Muscle of leg (tissue), 11 donors: ENCODE results near the gene GPS2. TPM values are rescaled to one million over a fixed set of nuclear protein-coding genes. Genes with fewer than 3 reads are reported as not detected.

Source experiments
- DNase-seq: peaks from one replicate; pipeline ENCODE4 v3.0.0; 2013
- H3K27ac ChIP-seq: one replicate; pipeline ENCODE4 v1.5.1; 2013; ENCODE audit warnings: mild to moderate bottlenecking, low read length, control low read depth
- H3K27me3 ChIP-seq: one replicate; pipeline ENCODE4 v1.6.1; 2013; ENCODE audit warnings: low read length; ENCODE audit not compliant: control insufficient read depth, insufficient read depth
- H3K36me3 ChIP-seq: one replicate; pipeline ENCODE4 v1.6.1; 2013; ENCODE audit warnings: low read length; ENCODE audit not compliant: control insufficient read depth, insufficient read depth
- H3K4me1 ChIP-seq: one replicate; pipeline ENCODE4 v1.6.1; 2013; ENCODE audit warnings: low read length; ENCODE audit not compliant: control insufficient read depth, insufficient read depth
- H3K4me3 ChIP-seq: one replicate; pipeline ENCODE4 v1.5.1; 2013; ENCODE audit warnings: low read length, control low read depth
- H3K9me3 ChIP-seq: replicated peaks from 2 replicates; pipeline ENCODE4 v1.6.1; 2013; ENCODE audit warnings: low read depth, low read length; ENCODE audit not compliant: control insufficient read depth
- WGBS: methylation state at CpG from one replicate; pipeline ENCODE4 v1.1.5; 2013; ENCODE audit warnings: missing lambda C conversion rate; ENCODE audit not compliant: insufficient coverage; 5-methylcytosine and 5-hydroxymethylcytosine counted together
- polyA plus RNA-seq, 8 donors: library from polyadenylated mRNA; unstranded; fragments of 120-200 nt; gene quantifications; one replicate each; pipeline versions ENCODE4 v1.2.1 to v1.2.3, GENCODE V29; 2013; ENCODE audit warnings: inconsistent platforms in 1 of 8, low replicate concordance in 1 of 8; ENCODE audit not compliant: insufficient read length in 8 of 8, insufficient read depth in 1 of 8
- total RNA-seq: library from RNA; stranded (reverse); fragments of 120-200 nt; gene quantifications from one replicate; pipeline ENCODE4 v1.2.4, GENCODE V29; 2013

GPS2 gene
- total and polyA plus RNA-seq, 9 donors: 34.7 to 65.9 (median 59.6) TPM

DNA sequence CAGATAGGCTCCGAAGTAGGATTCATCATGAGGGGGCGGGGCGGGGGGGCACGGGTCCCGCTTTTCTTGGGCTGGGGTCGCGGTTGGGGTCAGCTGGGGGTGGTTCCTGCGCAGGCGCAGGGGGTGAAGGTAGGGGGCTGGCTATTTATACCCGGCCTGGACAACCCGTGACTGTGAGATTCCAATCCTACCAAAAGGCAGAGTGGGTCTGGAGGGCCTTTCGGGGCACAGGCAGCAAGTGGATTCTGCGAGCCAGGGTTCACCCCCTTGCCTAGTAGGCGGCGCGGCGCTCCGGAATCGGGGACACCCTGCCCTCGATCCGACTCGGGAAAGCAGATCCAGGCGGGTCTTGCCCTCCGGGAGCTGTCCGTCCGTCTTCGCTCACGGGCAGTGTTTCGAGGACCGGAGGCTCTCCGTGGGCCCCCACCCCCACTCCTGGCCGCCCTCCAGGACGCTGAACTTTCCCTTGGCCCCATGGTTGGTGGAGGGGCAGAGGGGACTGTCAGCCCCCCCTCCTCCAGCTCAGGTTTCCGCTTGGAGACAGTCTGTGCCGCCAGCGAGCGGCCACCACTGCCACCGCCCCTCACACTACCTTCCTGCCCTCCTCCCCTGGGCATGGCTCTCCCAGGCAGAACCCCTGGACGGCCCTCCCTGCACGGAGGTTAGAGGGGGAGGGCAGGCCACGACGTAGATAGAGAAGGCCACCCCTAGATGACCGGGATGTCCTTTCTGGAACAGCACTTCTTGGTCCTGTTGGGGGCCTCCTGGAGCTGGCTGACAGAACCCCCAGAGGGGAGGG is 33.0 kb downstream of the GPS2 start:
- Histone ChIP-seq H3K4me1 (peaks cover 28% of the 10 kb centered on the region), H3K36me3 (peaks cover 28% of the 10 kb centered on the region), H3K27me3 (peaks cover 37% of the 10 kb centered on the region), H3K27ac (peak overlapping the region; percentile 95), H3K9me3 (no peaks in the 10 kb centered on the region), H3K4me3 (peak overlapping the region; percentile 61)
- peak; percentile 48 for DNase-seq
- 3% methylated on average over 20 of the region's 43 CpGs for WGBS

DNA sequence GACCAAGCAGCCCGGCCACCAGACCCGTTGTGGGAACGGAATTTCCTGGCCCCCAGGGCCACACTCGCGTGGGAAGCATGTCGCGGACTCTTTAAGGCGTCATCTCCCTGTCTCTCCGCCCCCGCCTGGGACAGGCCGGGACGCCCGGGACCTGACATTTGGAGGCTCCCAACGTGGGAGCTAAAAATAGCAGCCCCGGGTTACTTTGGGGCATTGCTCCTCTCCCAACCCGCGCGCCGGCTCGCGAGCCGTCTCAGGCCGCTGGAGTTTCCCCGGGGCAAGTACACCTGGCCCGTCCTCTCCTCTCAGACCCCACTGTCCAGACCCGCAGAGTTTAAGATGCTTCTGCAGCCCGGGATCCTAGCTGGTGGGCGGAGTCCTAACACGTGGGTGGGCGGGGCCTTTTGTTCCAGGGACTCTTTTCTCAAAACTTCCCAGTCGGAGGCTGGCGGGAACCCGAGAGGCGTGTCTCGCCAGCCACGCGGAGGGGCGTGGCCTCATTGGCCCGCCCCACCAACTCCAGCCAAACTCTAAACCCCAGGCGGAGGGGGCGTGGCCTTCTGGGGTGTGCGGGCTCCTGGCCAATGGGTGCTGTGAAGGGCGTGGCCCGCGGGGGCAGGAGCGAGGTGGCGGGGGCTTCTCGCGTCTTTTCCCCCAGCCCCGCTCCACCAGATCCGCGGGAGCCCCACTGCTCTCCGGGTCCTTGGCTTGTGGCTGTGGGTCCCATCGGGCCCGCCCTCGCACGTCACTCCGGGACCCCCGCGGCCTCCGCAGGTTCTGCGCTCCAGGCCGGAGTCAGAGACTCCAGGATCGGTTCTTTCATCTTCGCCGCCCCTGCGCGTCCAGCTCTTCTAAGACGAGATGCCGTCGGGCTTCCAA is 33.8 kb downstream of the GPS2 start, which contains the start of gene SLC2A4:
TSS of gene SLC2A4 (plus strand) at position 645 of the 879 bp plus-strand sequence. CDS start at position 862, 217 bp downstream.
- Histone ChIP-seq H3K27me3 (peaks cover 33% of the 10 kb centered on the region), H3K27ac (peak within 1 kb of the TSS; percentile 95), H3K36me3 (peaks cover 26% of the 10 kb centered on the region), H3K4me3 (peak within 1 kb of the TSS; percentile 61), H3K9me3 (no peaks in the 10 kb centered on the region), H3K4me1 (peaks cover 28% of the 10 kb centered on the region)
- DNase-seq: peak; percentile 94
- WGBS: under 1% methylated on average over 71 of the region's 71 CpGs

DNA sequence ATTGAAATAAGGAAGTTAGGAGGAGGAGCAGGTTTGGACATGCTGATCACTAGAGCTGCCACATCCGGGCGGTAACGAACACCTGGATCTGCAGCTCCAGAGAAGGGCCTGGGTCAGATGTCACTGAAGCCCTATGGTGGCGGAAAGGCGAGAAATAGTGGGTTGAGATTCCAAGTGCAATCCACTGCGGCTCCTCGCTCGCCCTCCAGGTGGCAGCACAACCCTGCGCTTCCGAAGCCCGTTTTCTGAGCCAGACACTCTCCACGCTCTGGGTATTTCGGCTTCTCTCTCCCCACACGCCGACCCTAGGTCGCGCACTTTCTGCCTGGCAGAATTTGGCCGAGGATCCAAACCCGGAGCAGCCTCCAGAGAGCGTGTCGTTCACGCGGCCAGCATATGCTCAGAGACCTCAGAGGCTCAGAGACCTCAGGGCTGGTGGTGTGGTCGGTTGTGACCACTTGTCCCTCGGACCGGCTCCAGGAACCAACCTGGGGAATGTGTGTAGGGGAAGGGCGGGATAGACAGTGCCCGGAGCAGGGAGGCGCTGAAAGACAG is 34.6 kb downstream of the GPS2 start:
- H3K9me3 ChIP-seq: no peaks in the 10 kb centered on the region
- H3K4me3 ChIP-seq: peak overlapping the region; percentile 61
- peak overlapping the region; percentile 95 for H3K27ac ChIP-seq
- under 1% methylated on average over 23 of the region's 29 CpGs for WGBS
- peaks cover 33% of the 10 kb centered on the region for H3K27me3 ChIP-seq
- peaks cover 28% of the 10 kb centered on the region for H3K4me1 ChIP-seq
- peak; percentile 88 for DNase-seq
- H3K36me3 ChIP-seq: peaks cover 22% of the 10 kb centered on the region

DNA sequence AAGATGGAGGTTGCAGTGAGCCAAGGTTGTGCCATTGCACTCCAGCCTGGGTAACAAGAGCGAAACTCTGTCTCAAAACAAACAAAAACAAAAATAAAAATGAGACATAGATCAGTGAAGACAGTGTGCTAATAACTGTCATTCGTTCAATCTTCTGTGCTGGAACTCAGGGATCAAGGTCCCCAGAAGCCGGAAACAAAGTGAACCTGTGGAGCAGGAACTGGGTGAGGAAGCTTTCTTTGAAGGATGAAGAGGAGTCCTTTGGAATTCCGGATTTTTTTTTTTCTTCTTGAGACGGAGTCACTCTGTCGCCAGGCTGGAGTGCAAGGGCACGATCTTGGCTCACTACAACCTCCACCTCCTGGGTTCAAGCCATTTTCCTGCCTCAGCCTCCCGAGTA is 35.7 kb downstream of the GPS2 start:
- Histone ChIP-seq H3K9me3 (no peaks in the 10 kb centered on the region), H3K27me3 (peaks cover 36% of the 10 kb centered on the region), H3K36me3 (peaks cover 11% of the 10 kb centered on the region), H3K27ac (no peak overlapping the region), H3K4me3 (no peak overlapping the region), H3K4me1 (peaks cover 28% of the 10 kb centered on the region)
- no peak for DNase-seq
- 91% methylated on average over 4 of the region's 8 CpGs for WGBS

DNA sequence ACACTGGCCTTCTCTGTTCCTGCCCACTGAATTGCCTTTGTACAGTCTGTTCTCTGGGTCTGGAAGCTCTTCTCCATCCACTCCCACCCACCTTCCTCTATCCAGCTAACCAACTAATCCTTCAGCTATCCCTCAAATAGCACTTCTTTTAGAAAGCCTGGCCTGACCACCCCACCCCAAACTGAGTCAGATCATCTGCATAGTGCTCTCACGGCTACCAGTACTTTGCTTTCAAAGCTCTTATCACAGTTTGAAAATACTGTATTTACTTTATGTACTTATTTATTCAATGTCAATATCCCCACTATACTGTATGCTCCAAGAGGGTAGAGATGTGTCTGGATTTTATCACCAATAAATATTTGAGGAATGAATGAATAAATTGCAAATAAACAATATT is 48.4 kb downstream of the GPS2 start:
- Histone ChIP-seq H3K9me3 (no peaks in the 10 kb centered on the region), H3K4me1 (peaks cover 13% of the 10 kb centered on the region), H3K27me3 (peaks cover 47% of the 10 kb centered on the region), H3K4me3 (no peak overlapping the region), H3K36me3 (no peaks in the 10 kb centered on the region), H3K27ac (no peak overlapping the region)
- no peak for DNase-seq
- WGBS: no CpG with 5 or more reads among the region's 1 CpG

DNA sequence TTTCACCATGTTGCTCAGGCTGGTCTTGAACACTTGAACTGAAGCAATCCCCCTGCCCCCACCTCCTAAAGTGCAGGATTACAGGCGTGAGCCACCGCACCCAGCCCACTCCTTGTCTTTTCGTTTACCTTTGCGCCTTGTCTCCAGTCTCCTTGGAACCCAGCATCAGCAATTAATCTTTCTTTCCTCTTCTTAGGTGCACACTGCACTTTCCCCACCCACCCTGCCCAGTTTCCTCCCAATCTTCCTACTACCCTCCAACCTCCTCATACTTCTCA is 51.4 kb downstream of the GPS2 start:
- Histone ChIP-seq H3K4me1 (peaks cover 24% of the 10 kb centered on the region), H3K4me3 (no peak overlapping the region), H3K27me3 (peaks cover 64% of the 10 kb centered on the region), H3K9me3 (no peaks in the 10 kb centered on the region), H3K36me3 (peaks cover 9% of the 10 kb centered on the region), H3K27ac (no peak overlapping the region)
- no peak for DNase-seq
- 38% methylated on average over 4 of the region's 4 CpGs for WGBS

DNA sequence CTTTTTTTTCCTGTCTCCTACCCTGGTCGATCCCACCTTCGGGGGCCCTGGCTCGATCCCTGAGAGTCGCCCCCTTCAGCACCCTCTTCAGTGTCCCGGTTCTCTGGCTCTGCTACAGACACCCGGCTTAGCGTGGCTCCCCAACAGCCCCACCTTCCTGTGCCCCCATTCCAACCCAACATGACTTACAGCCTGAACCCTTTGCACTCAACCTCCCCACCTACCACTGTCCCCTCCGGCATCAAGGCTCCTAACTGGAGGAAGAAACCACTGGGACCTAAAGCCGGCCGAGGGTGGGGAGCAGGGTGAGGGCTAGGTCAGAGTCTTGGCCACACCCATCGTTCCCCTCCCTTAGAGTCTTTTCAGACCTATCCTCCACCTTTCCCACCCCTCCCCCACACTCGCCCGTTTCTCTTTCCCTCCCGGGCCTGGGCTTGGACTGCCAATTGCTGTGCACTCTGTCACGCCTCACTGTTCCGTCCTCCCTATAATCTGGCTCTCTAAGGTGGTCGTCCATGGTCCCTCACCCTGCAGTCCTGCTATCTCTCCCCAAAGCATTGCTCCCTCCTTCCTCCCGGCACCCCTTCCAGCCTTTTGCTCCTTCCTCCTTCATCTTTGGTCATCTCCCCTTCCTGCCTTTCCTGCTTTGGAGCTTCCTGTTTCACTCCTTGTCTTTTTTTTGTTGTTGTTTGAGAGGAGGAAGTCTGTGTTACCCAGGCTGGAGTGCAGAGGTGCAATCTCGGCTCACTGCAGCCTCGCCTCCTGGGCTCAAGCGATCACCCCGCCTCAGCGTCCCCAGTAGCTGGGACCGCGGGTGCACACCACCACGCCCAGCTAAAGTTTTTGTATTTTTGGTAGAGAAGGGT is 52.0 kb downstream of the GPS2 start:
- Histone ChIP-seq H3K4me3 (no peak overlapping the region), H3K27me3 (peaks cover 64% of the 10 kb centered on the region), H3K4me1 (peaks cover 24% of the 10 kb centered on the region), H3K27ac (no peak overlapping the region), H3K36me3 (peaks cover 15% of the 10 kb centered on the region), H3K9me3 (no peaks in the 10 kb centered on the region)
- WGBS: 2% methylated on average over 13 of the region's 26 CpGs
- DNase-seq: no peak

Other genes with a start within 250 kb of the GPS2 start
Only the 30 nearest of the 34 such genes appear.
- 0.04 TPM for gene ASGR2, start 200.5 kb downstream of the GPS2 start, total RNA-seq
- 1 to 10 TPM in 1 of 8 donors, under 1 TPM in 7; 0.30 to 1.1 (median 0.44) TPM for gene ASGR2, start 200.5 kb downstream of the GPS2 start, polyA plus RNA-seq
- gene ASGR1, start 136.0 kb downstream of the GPS2 start, total RNA-seq: 1.5 TPM
- gene ASGR1, start 136.0 kb downstream of the GPS2 start, polyA plus RNA-seq: 1 to 10 TPM; 1.5 to 3.4 (median 2.3) TPM
- 12.7 TPM for gene DLG4, start 95.5 kb downstream of the GPS2 start, total RNA-seq
- gene DLG4, start 95.5 kb downstream of the GPS2 start, polyA plus RNA-seq: 10 to 100 TPM; 16.7 to 33.9 (median 22.9) TPM
- gene ACADVL, start 95.4 kb downstream of the GPS2 start, total RNA-seq: 276 TPM
- gene ACADVL, start 95.4 kb downstream of the GPS2 start, polyA plus RNA-seq: 100 to 1,000 TPM; 251 to 312 (median 283) TPM
- 34.1 TPM for gene DVL2, start 80.8 kb downstream of the GPS2 start, total RNA-seq
- 10 to 100 TPM; 31.2 to 43.3 (median 40.0) TPM for gene DVL2, start 80.8 kb downstream of the GPS2 start, polyA plus RNA-seq
- gene PHF23, start 75.9 kb downstream of the GPS2 start, total RNA-seq: 29.1 TPM
- 10 to 100 TPM; 32.8 to 47.8 (median 40.0) TPM for gene PHF23, start 75.9 kb downstream of the GPS2 start, polyA plus RNA-seq
- gene GABARAP, start 72.9 kb downstream of the GPS2 start, total RNA-seq: 324 TPM
- gene GABARAP, start 72.9 kb downstream of the GPS2 start, polyA plus RNA-seq: 100 to 1,000 TPM; 308 to 363 (median 333) TPM
- 43.4 TPM for gene CTDNEP1, start 63.6 kb downstream of the GPS2 start, total RNA-seq
- 100 to 1,000 TPM; 152 to 181 (median 165) TPM for gene CTDNEP1, start 63.6 kb downstream of the GPS2 start, polyA plus RNA-seq
- gene ELP5, start 63.1 kb downstream of the GPS2 start, total RNA-seq: 45.4 TPM
- gene ELP5, start 63.1 kb downstream of the GPS2 start, polyA plus RNA-seq: 10 to 100 TPM; 36.7 to 64.6 (median 39.6) TPM
- gene CLDN7, start 52.9 kb downstream of the GPS2 start, total RNA-seq: 0.71 TPM
- 1 to 10 TPM in 7 of 8 donors, under 1 TPM in 1; 0.28 to 8.8 (median 2.0) TPM for gene CLDN7, start 52.9 kb downstream of the GPS2 start, polyA plus RNA-seq
- gene SLC2A4, start 33.6 kb downstream of the GPS2 start, total RNA-seq: 21.3 TPM
- 10 to 100 TPM in 6 of 8 donors, 1 to 10 TPM in 2; 7.1 to 35.3 (median 24.5) TPM for gene SLC2A4, start 33.6 kb downstream of the GPS2 start, polyA plus RNA-seq
- gene YBX2, start 20.7 kb downstream of the GPS2 start, total RNA-seq: 0.58 TPM
- 1 to 10 TPM in 6 of 8 donors, under 1 TPM in 2; 0.36 to 2.7 (median 1.4) TPM for gene YBX2, start 20.7 kb downstream of the GPS2 start, polyA plus RNA-seq
- gene EIF5A, start 7.7 kb downstream of the GPS2 start, total RNA-seq: 175 TPM
- gene EIF5A, start 7.7 kb downstream of the GPS2 start, polyA plus RNA-seq: 100 to 1,000 TPM; 266 to 372 (median 330) TPM
- gene NEURL4, start 14.0 kb upstream of the GPS2 start, total RNA-seq: 17.7 TPM
- gene NEURL4, start 14.0 kb upstream of the GPS2 start, polyA plus RNA-seq: 10 to 100 TPM; 13.3 to 21.7 (median 19.2) TPM
- 12.1 TPM for gene ACAP1, start 21.2 kb upstream of the GPS2 start, total RNA-seq
- gene ACAP1, start 21.2 kb upstream of the GPS2 start, polyA plus RNA-seq: 10 to 100 TPM in 2 of 8 donors, 1 to 10 TPM in 6; 4.7 to 10.2 (median 7.2) TPM
- gene KCTD11, start 36.8 kb upstream of the GPS2 start, total RNA-seq: 4.7 TPM
- gene KCTD11, start 36.8 kb upstream of the GPS2 start, polyA plus RNA-seq: 10 to 100 TPM in 1 of 8 donors, 1 to 10 TPM in 7; 6.8 to 10.5 (median 7.9) TPM
- gene TMEM95, start 39.8 kb upstream of the GPS2 start, total RNA-seq: not detected
- not detected for gene TMEM95, start 39.8 kb upstream of the GPS2 start, polyA plus RNA-seq
- gene TNK1, start 65.7 kb upstream of the GPS2 start, total RNA-seq: 0.31 TPM
- gene TNK1, start 65.7 kb upstream of the GPS2 start, polyA plus RNA-seq: 1 to 10 TPM in 2 of 8 donors, under 1 TPM in 6; 0.23 to 1.3 (median 0.70) TPM
- 14.2 TPM for gene PLSCR3, start 79.2 kb upstream of the GPS2 start, total RNA-seq
- gene PLSCR3, start 79.2 kb upstream of the GPS2 start, polyA plus RNA-seq: 10 to 100 TPM; 24.2 to 38.9 (median 30.0) TPM
- gene TMEM256, start 88.7 kb upstream of the GPS2 start, total RNA-seq: 100 TPM
- 10 to 100 TPM; 45.4 to 70.0 (median 57.7) TPM for gene TMEM256, start 88.7 kb upstream of the GPS2 start, polyA plus RNA-seq
- 7.7 TPM for gene NLGN2, start 92.5 kb upstream of the GPS2 start, total RNA-seq
- gene NLGN2, start 92.5 kb upstream of the GPS2 start, polyA plus RNA-seq: 10 to 100 TPM; 20.6 to 36.2 (median 27.0) TPM
- not detected for gene SPEM1, start 105.0 kb upstream of the GPS2 start, total RNA-seq
- not detected for gene SPEM1, start 105.0 kb upstream of the GPS2 start, polyA plus RNA-seq
- not detected for gene SPEM2, start 110.3 kb upstream of the GPS2 start, total RNA-seq
- gene SPEM2, start 110.3 kb upstream of the GPS2 start, polyA plus RNA-seq: not detected
- gene SPEM3, start 113.5 kb upstream of the GPS2 start, total RNA-seq: not detected
- under 1 TPM in 1 of 8 donors, not detected in 7; 0.26 TPM for gene SPEM3, start 113.5 kb upstream of the GPS2 start, polyA plus RNA-seq
- gene TMEM102, start 120.1 kb upstream of the GPS2 start, total RNA-seq: 0.93 TPM
- gene TMEM102, start 120.1 kb upstream of the GPS2 start, polyA plus RNA-seq: 1 to 10 TPM in 4 of 8 donors, under 1 TPM in 4; 0.72 to 1.7 (median 0.95) TPM
- 1.6 TPM for gene FGF11, start 124.2 kb upstream of the GPS2 start, total RNA-seq
- 1 to 10 TPM; 1.0 to 4.8 (median 2.1) TPM for gene FGF11, start 124.2 kb upstream of the GPS2 start, polyA plus RNA-seq
- gene CHRNB1, start 129.7 kb upstream of the GPS2 start, total RNA-seq: 52.8 TPM
- gene CHRNB1, start 129.7 kb upstream of the GPS2 start, polyA plus RNA-seq: 10 to 100 TPM; 58.0 to 80.8 (median 70.9) TPM
- 14.1 TPM for gene ZBTB4, start 164.3 kb upstream of the GPS2 start, total RNA-seq
- 10 to 100 TPM; 20.1 to 31.6 (median 24.5) TPM for gene ZBTB4, start 164.3 kb upstream of the GPS2 start, polyA plus RNA-seq
- not detected for gene SLC35G6, start 166.1 kb upstream of the GPS2 start, total RNA-seq
- gene SLC35G6, start 166.1 kb upstream of the GPS2 start, polyA plus RNA-seq: under 1 TPM in 6 of 8 donors, not detected in 2; 0.09 to 0.27 (median 0.18) TPM
- 30.9 TPM for gene POLR2A, start 169.0 kb upstream of the GPS2 start, total RNA-seq
- gene POLR2A, start 169.0 kb upstream of the GPS2 start, polyA plus RNA-seq: 10 to 100 TPM; 42.0 to 81.0 (median 60.8) TPM